Glomerular endothelial cell (primary cell): ENCODE data around the gene SNRK. TPM values are rescaled to one million over a fixed set of nuclear protein-coding genes. Genes with fewer than 3 reads are reported as not detected.

ENCODE experiments used
- total RNA-seq: library from RNA; depleted of rRNA; stranded (reverse); fragments of >200 nt; gene quantifications from 2 replicates; pipeline ENCODE4 v1.2.3, GENCODE V29; 2015

The SNRK gene
- total RNA-seq, 1 donor from 2014 or later: 183 TPM

Other genes with a start within 250 kb of the SNRK start
- gene POMGNT2, start 180.5 kb upstream of the SNRK start, total RNA-seq: 15.1 and 15.3 TPM in 2 replicates